Fibroblast of lung (primary cell): ENCODE data around the gene FAM117A.

Experiments used
- CTCF ChIP-seq, 2 donors: IDR thresholded peaks in 1 of 2; conservative IDR thresholded peaks in 1 of 2; 1 replicate in 1 of 2; 2 replicates in 1 of 2; pipeline ENCODE4 v1.5.1; 2011 to 2012; ENCODE audit warnings: low read length in 2 of 2, control low read depth in 1 of 2, inconsistent platforms in 1 of 2, low read depth in 1 of 2, mild to moderate bottlenecking in 1 of 2
- EZH2 ChIP-seq: IDR thresholded peaks from 2 replicates; pipeline ENCODE4 v1.5.1; 2012; ENCODE audit warnings: low read length, control low read depth, mild to moderate bottlenecking; ENCODE audit errors: missing control alignments

DNA sequence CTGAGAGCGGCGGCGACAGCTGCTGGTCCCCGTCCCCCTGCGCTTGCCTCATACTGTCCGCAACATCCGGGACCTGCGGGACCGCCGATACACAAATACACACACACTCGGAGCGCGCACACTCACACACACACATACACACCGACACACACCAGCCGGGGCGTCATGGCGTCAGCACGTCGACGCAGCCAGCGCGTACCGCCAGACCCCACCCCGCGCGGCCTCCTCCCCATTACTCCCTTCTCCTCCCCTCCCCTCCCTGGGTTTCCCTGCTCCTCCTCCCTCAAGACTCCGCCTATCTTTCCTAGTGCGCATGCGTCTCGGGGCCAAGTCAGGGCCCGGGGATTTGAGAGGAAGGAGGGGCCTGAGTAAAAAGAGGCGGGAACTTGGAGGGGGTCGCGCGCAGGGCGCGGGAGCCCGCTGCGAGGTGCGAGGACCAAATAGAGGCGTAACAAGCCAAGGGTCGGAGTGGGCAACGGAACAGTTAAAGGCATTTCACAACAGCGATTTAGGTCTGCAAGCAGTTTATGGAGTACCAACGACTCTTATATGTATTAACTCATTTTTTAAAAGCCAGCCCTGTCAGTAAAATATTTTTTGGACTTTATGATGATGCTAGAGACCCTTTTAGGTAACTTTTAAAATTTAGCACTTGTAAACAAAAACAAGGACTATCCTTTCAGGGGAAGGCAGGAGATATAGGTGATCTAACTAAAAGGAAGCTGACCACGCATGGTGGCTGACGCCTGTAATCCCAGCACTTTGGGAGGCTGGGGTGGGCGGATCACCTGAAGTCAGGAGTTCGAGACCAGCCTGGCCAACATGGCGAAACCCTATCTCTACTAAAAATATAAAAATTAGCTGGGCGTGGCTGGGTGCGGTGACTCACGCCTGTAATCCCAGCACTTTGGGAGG, 85.7 kb downstream of the FAM117A start, which contains the start of gene SPOP:
- TF ChIP-seq EZH2 (no peak), CTCF (conservative IDR thresholded peaks at IDR 0.05 in 1 of 2, IDR thresholded peaks at IDR 0.05 in 1 of 2; ENCODE audit: low read depth in 1 of 2, low read length in 2 of 2) (no peak)
